Osteocyte (in vitro differentiated cells): Measurements from ENCODE around the gene EEF1E1. TPM values are rescaled to one million over a fixed set of nuclear protein-coding genes. Genes with fewer than 3 reads are reported as not detected.
A peak's percentile ranks its signal among the peaks of the same experiment; 100 is the strongest.

Source experiments
- DNase-seq: peaks from one replicate; pipeline ENCODE4 v3.0.0; 2021; ENCODE audit warnings: mixed read lengths; ENCODE audit not compliant: unreplicated experiment; ENCODE audit errors: extremely low spot score
- H3K27ac Mint-ChIP-seq: one replicate; pipeline ENCODE4 v1.8.0; 2021; ENCODE audit warnings: mild to moderate bottlenecking, mixed read lengths; ENCODE audit not compliant: unreplicated experiment
- H3K27me3 Mint-ChIP-seq: one replicate; pipeline ENCODE4 v1.8.0; 2021; ENCODE audit warnings: mixed read lengths; ENCODE audit not compliant: unreplicated experiment
- H3K36me3 Mint-ChIP-seq: one replicate; pipeline ENCODE4 v1.8.0; 2021; ENCODE audit warnings: mixed read lengths; ENCODE audit not compliant: unreplicated experiment
- H3K4me1 Mint-ChIP-seq: one replicate; pipeline ENCODE4 v1.8.0; 2021; ENCODE audit warnings: mixed read lengths; ENCODE audit not compliant: unreplicated experiment
- H3K4me3 Mint-ChIP-seq: one replicate; pipeline ENCODE4 v1.8.0; 2021; ENCODE audit warnings: mild to moderate bottlenecking, moderate library complexity, mixed read lengths; ENCODE audit not compliant: unreplicated experiment
- H3K9me3 Mint-ChIP-seq: one replicate; pipeline ENCODE4 v1.8.0; 2021; ENCODE audit warnings: mixed read lengths; ENCODE audit not compliant: unreplicated experiment
- total RNA-seq: library from RNA; stranded (reverse); gene quantifications from 2 replicates; pipeline ENCODE4 v1.2.1, GENCODE V29; 2021
- TF ChIP-seq, protein P1 (sequence below): fragments of 200-600 bp; sonication (generic); IDR thresholded peaks from 2 replicates; pipeline ENCODE4 v1.5.0; 2021; ENCODE audit warnings: antibody characterized with exemption, mild to moderate bottlenecking, moderate library complexity

EEF1E1 gene
- total RNA-seq, 1 donor from 2014 or later, result 24.5 TPM

DNA sequence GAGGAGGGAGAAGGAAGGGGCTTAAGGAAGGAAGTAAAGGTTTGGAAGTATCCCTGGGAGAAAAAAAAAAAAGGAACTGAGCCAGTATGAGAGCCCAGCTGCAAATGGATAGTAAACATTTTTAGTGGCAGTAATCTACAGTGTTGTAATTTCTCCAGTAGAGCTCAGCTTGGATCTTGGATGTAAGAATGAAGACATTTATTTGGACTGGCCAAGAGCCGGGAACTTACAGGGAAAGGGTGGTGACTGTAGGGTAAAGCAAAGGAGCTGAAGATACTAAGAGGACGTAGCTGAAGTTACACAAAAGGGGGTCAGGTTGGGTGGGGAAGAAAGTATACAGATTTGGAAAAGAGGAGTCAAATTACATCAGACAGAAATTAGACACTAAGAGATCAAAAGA, 13.5 kb downstream of the EEF1E1 start:
- no peak overlapping the region for H3K27ac Mint-ChIP-seq
- H3K36me3 Mint-ChIP-seq, result peaks cover 46% of the 10 kb centered on the region
- H3K4me3 Mint-ChIP-seq, result no peak overlapping the region
- TF ChIP-seq, protein P1, sequence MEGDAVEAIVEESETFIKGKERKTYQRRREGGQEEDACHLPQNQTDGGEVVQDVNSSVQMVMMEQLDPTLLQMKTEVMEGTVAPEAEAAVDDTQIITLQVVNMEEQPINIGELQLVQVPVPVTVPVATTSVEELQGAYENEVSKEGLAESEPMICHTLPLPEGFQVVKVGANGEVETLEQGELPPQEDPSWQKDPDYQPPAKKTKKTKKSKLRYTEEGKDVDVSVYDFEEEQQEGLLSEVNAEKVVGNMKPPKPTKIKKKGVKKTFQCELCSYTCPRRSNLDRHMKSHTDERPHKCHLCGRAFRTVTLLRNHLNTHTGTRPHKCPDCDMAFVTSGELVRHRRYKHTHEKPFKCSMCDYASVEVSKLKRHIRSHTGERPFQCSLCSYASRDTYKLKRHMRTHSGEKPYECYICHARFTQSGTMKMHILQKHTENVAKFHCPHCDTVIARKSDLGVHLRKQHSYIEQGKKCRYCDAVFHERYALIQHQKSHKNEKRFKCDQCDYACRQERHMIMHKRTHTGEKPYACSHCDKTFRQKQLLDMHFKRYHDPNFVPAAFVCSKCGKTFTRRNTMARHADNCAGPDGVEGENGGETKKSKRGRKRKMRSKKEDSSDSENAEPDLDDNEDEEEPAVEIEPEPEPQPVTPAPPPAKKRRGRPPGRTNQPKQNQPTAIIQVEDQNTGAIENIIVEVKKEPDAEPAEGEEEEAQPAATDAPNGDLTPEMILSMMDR, result no peak
- no peak for DNase-seq
- H3K9me3 Mint-ChIP-seq, result peaks cover 5% of the 10 kb centered on the region
- H3K27me3 Mint-ChIP-seq, result no peaks in the 10 kb centered on the region
- H3K4me1 Mint-ChIP-seq, result peaks cover 21% of the 10 kb centered on the region

DNA sequence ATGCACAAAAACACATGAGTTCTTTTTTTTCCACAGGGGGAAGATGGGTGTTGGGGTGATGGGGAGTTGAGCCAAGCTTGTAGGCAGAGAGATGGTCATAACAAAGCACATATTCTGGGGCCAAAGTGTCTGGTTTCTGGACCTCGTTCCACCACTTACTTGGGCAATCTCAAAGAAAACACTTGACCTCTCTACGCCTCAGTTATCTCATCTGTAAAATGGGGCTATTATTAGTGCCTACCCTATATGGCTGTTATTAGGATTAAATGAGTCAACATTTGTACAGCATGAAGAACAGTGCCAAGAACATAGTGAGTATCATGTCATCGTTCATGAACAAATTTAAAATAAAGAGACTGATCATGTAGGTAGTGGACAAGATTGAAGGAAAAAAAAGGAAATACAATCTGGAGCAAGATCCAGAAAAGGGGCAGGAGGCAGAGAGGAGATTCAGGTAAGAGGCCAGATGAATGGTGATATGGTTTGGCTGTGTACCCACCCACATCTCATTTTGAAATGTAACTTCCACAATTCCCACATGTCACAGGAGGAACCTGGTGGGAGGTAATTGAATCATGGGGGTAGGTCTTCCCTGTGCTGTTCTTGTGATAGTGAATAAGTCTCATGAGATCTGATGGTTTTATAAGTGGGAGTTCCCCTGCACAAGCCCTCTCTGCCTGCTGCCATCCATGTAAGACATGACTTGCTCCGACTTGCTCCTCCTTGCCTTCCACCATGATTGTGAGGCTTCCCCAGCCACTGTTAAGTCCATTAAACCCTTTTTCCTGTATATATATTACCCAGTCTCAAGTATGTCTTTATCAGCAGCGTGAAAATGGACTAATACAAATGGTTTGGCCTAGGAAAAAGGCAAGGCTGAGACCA, 14.2 kb downstream of the EEF1E1 start:
- Mint-ChIP-seq H3K27me3 (no peaks in the 10 kb centered on the region), H3K4me1 (peaks cover 29% of the 10 kb centered on the region), H3K27ac (no peak overlapping the region), H3K36me3 (peaks cover 46% of the 10 kb centered on the region), H3K9me3 (peaks cover 5% of the 10 kb centered on the region), H3K4me3 (no peak overlapping the region)
- DNase-seq, result no peak
- TF ChIP-seq, protein P1, result no peak

DNA sequence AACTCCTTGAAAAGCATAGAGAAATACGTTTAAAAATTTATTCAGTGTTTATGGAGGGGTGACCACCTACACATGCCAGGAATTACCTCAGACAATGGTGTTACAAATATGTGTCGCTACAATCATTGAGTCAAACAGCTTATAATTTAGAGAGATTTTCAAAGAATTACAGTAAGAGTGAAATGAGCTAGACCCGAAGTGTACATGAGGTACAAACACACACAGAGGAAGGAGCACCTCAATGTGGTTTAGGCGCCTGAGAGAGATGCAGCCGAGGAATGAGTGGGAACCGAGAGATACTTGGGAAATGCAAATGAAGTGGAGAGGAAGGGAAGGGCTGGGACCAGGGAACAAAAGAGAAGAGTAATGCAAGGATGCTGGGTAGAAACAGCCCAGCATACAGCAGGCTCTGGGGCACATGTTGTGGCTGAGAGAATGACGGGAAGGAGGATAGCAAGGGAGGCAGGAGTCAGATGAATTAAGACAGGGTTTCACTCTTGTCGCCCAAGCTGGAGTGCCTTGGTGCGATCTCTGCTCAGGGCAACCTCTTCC, 15.5 kb downstream of the EEF1E1 start:
- Mint-ChIP-seq H3K27ac (peak overlapping the region; percentile 29), H3K36me3 (peaks cover 41% of the 10 kb centered on the region), H3K27me3 (no peaks in the 10 kb centered on the region), H3K9me3 (peaks cover 5% of the 10 kb centered on the region), H3K4me3 (no peak overlapping the region), H3K4me1 (peaks cover 38% of the 10 kb centered on the region)
- TF ChIP-seq, protein P1, result no peak
- DNase-seq, result peak; percentile 53

DNA sequence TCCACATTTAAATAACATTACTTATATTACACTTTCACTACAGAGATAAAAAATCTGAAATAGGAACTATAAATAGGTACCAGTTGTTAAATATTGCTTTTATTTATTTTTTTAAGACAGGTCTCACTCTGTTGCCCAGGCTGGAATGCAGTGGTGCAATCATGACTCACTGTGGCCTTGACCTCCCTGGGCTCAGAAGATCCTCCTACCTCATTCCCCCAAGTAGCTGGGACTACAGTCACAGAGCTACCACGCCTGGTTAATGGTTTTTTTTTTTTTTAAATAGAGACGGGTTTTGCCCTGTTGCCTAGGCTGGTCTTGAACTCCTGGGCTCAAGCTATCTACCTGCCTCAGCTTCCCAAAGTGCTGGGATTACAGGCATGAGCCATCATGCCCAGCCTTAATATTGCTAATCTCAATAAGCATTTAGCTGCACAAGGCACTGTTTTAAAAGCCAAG, 17.3 kb downstream of the EEF1E1 start:
- Mint-ChIP-seq H3K4me3 (no peak overlapping the region), H3K4me1 (peaks cover 47% of the 10 kb centered on the region), H3K27ac (peak overlapping the region; percentile 91), H3K27me3 (no peaks in the 10 kb centered on the region), H3K36me3 (peaks cover 30% of the 10 kb centered on the region), H3K9me3 (no peaks in the 10 kb centered on the region)
- TF ChIP-seq, protein P1, result no peak
- DNase-seq, result no peak

DNA sequence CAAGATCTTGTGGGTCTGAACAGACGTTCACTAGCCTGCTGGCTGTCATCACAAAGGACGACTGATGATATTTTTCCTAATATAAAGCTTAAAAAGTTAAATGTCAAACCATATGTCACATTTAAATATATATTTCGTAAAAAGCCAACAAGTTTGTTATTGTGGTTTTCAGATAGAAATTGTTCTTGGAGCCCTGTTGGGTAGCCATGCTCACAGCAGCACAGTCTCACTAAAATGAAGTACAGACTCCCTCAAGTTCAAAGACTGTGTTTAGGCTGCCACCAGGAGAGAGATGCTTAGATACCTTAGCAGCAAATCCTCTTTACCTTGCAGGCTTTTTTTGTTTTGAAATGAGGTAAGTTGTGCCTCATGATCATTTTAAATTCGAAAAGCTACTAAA, 17.8 kb downstream of the EEF1E1 start:
- H3K4me3 Mint-ChIP-seq, result no peak overlapping the region

More for the DNA sequence above, 17.8 kb downstream of the EEF1E1 start:
- H3K36me3 Mint-ChIP-seq, result peaks cover 32% of the 10 kb centered on the region
- DNase-seq, result no peak
- H3K9me3 Mint-ChIP-seq, result no peaks in the 10 kb centered on the region
- H3K4me1 Mint-ChIP-seq, result peaks cover 52% of the 10 kb centered on the region
- no peaks in the 10 kb centered on the region for H3K27me3 Mint-ChIP-seq
- H3K27ac Mint-ChIP-seq, result peak overlapping the region; percentile 91
- TF ChIP-seq, protein P1, result no peak
